Measurements from ENCODE around the gene SPTB.

- TF ChIP-seq CTCF (IDR thresholded peaks at IDR 0.05) (no peak), POLR2A (IDR thresholded peaks at IDR 0.05) (no peak)
Measured at GRCh38 chr14:64845878-64846277, 33.8 kb downstream of the SPTB start.

Data from esophagus squamous epithelium (tissue), 4 donors.